ENCODE measurements around the gene UBXN7.

DNA sequence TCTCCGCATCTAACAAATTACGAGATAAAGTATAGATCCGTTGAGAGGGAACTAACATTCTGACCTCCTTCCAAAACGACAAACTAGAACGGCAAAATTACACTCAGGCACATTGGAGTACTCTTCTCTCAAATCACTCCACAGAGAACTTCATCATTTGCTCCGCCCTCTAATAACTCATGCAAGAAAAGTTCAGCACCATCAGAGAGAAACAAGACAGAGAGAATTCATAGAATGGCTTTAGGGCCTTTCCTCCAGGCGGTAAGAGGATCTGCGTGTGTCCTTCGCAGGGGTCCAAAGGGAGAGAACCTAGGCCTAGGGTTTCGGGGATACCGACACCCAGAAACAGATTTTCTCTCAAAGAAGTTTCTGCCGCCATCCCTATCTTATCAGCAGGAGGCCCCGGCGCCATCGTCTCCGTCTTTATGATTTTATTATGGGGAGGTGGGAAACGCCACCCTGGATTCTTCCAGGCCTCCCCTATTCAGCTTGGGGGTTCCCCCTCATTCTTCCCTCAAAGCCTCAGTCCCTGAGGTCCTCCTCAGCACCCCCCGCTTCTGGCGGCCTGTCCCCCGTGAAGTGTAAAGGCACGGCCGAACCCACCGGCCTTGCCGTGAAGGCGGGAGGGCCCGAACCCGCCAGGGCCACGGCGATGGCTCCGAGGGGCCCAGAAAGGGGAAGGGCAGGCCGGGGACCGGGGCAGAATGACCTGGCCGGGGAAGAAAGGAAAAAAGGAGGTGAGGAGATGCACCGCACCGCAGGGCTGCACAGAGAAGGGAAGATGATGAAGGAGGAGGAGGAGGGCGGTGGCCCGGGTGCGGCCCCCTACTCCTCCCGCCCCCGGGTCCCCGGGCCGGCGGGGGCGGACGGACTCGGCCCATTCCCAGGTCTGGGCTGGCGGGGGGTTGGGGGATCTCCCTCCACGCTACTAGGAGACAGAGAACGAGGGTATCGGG, 768 bp downstream of the UBXN7 start:
- TF ChIP-seq, protein P1, sequence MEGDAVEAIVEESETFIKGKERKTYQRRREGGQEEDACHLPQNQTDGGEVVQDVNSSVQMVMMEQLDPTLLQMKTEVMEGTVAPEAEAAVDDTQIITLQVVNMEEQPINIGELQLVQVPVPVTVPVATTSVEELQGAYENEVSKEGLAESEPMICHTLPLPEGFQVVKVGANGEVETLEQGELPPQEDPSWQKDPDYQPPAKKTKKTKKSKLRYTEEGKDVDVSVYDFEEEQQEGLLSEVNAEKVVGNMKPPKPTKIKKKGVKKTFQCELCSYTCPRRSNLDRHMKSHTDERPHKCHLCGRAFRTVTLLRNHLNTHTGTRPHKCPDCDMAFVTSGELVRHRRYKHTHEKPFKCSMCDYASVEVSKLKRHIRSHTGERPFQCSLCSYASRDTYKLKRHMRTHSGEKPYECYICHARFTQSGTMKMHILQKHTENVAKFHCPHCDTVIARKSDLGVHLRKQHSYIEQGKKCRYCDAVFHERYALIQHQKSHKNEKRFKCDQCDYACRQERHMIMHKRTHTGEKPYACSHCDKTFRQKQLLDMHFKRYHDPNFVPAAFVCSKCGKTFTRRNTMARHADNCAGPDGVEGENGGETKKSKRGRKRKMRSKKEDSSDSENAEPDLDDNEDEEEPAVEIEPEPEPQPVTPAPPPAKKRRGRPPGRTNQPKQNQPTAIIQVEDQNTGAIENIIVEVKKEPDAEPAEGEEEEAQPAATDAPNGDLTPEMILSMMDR (IDR thresholded peaks at IDR 0.05): no peak
- peak in 1 of 2 donors; percentile 54 for TF ChIP-seq POLR2A (IDR thresholded peaks at IDR 0.05)
